Anterior cingulate cortex (tissue), 58 donors: ENCODE measurements around the gene SYT13.

Experiments used
- DNase-seq, 58 donors: peaks; one replicate each; lab custom pipeline; 2025; lab: John Stamatoyannopoulos, UW

SYT13 gene

DNA sequence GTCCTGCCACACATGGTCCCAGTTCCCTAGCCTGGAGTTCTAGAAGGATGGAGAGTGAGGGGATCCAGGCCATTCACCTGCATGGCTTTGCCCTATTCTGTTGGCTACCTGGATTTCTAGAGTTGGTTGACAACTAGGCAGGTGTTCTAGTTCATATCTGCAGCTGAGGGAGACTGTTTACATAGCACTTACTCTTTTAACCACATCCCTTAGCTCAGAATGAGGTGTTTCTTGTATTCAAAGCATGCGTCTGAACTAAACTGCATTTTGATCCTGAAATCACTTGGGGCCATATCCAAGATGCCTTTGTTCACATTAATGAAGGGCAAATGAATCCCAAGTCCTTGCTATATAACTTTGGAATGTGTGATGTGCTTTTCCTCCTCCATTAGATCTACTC is 60.9 kb downstream of the SYT13 start:
- no peak for DNase-seq

DNA sequence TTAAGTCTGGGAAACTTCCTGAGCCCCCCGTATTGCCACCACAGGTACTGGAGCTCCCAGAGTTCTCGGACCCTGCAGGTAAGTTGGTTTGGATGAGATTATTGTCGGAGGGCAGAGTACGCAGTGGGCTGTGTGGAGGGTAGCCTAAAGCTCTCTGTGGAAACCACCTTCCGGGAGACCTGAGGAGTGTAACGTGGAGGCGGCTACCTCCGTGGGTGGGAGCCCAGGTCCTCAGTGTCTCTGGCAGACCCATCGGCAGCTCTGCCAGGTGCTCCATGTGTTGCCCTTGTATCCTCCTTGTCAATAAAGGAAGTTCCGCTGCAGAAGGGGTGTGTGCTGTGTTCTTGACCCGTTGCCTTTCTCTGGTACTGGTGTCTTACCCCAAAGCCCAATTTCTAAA is 61.4 kb downstream of the SYT13 start:
- no peak for DNase-seq

DNA sequence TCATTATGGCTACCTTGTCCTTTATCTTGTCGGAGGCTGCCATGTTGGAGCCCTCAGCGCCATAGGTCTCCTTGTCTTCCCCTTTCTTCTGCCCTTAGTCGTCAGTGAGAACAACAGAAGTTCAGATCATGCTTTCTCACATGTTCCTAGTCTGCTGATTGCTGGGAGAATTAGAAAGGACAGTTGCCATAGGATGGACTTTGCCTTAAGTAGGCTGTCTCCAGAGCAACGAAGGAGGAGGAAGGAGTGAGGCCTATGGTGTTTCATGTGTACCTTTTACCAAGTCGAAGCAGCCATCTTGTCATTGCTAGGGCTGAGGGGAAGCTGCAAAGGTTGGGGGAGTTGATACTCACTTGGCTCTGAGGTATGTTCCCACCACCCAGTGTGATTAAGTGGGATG is 62.6 kb downstream of the SYT13 start:
- no peak for DNase-seq

DNA sequence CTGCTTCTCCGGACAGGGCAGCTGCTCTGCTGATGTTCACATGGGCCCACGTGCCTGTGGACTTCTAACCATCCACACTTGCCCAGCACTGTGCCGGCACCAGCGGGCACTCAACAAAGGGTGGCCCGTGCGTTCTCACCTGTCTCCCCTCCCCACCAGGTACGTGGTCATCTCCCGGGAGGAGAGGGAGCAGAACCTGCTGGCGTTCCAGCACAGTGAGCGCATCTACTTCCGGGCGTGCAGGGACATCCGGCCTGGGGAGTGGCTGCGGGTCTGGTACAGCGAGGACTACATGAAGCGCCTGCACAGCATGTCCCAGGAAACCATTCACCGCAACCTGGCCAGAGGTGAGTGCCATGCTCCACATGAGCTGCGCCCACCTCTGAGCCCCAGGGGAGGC is 66.7 kb downstream of the SYT13 start:
- no peak for DNase-seq

DNA sequence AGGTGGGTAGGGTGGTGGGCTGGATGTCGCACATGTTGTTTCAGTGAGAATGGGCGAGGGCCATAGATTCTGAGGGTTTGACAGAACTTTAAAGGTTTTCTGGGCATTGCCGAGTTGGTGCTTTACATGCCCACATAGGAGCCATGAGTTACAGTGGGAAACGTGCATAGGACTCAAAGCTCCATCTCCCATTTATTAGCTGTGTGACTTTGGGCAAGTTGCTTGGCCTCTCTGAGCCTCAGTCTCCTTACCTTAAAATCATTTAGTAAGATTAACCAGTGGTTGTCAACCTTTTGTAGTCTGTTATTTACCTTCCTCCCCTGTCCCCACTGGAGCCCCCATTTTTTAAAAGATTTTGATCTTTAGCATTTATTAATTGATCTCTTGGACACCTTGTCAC is 67.4 kb downstream of the SYT13 start:
- no peak for DNase-seq

DNA sequence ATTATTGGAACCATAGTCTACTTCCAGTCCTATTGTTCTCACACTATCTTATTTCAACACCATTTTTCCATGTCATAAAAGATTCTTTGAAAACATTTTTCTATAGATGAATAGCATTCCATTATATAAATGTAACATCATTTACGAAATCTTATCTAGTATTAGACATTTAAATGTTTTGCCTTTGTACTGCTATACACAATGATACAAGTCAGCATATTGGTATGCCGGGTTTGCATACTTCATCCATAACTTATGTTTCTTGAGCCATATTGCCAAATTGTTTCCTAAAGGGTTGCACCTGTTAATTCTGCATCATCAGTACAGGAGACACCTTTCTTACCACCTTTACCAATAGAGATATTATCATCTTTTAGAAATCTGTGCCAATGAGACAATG is 68.2 kb downstream of the SYT13 start:
- DNase-seq = no peak

DNA sequence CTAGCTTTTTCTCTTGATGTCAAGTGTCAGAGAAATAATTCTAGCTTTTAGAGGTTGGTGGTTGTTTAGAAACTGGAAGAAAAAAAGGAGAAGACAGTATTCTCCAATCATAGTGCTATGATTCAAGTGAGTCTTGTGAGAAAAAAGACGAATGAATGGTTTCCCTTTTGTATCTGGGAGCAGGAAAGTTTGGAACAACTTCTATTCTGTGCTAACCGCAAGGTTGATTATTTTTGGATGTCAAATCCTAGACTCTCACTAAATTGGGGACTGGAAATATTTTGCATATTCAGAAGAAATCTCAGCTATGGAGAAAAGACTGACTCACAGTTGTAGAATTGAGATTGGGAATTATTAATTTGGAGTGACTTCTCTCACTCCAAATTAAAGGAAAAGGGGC is 69.2 kb downstream of the SYT13 start:
- DNase-seq = no peak

DNA sequence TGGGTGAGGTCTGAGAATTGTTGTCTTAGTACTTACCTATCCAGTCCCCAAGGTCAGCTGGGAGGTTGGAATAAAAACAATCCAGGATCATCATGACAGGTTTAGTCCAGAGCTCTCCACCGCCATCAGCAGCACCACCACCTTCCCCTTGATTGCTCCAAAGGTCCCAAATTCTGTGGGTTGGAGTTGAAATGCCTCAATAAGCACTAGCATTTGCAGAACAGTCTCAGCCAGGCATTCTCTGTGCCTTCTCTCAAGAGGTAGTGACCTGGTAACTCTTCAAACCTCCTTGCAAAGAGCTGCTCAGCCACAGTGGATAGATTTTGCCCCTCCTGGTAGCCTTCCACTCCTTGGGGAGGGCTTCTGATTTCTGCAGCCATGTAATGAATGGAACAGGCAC is 70.1 kb downstream of the SYT13 start:
- no peak for DNase-seq

DNA sequence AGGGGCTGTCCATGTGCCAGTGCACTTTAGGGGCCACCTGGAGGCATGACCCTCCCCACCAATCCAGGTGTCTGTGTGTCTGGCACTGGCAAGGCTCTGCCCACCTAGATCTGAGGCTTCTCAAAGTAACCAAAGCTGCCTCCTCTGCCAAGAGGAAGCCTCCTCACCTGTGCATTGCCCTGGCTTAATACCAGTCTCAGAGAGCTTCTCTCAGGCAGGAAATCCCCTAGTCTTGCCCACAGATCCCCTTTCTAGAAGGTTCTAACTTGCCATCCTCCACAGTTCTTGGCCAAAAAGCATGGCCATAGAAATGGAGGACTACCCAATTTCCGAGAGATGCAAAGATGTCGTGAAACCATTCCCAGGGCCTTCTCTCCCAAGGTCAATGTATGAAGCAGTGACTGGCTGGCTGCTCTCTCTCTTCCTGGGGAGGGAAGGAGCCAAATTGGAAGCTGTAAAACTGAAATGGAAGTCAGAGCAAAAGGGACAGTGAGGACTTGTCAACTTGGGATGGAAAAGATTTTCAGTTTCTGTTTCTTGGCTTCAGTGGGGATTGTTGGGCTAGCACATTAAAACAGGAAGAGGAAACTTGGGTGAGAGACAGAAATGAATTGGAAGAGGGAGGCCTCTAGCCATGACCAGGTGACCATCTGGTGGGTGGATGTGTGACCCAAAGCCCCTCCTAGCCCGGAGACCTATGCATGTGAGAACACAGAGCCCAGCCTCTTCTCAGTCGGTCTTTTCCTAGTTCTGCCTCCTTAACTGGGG is 70.9 kb downstream of the SYT13 start:
- no peak for DNase-seq

DNA sequence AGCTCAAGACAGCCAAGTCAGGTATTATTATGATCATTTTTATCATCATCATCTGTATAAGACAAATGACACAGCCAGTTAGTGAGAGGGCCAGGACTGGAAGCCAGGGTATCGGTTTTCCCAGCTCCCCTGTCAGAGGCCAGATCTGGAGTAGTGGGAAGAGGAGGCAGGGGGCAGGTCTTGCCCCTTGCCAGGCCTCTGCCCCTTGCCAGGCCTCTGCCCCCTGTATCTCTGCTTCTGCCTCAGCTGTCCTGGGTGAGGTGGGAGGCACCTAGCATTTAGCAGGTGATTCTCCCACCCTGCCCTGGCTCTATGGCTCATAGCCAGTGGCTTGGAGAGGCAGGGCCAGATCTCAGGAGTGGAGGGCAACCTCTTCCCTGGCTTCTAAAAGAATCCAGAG is 72.4 kb downstream of the SYT13 start:
- DNase-seq = no peak

DNA sequence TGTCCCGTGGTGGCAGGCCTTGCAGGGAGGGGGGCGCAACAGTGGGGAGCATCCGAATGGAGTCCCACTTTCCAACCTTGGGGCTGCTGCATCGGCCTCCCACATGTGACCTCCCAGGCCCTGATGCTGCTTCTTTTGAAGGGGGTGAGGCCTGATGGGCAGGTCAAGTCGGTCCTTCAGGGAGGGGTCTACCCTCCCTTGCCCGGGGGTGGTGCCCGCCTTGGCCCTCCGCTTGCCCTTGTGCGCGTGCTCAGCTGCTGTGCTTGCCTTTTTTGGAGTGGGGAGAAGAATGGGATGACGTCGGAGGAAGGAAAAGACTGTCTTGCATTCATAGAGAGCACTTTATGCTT is 72.8 kb downstream of the SYT13 start:
- DNase-seq = no peak

DNA sequence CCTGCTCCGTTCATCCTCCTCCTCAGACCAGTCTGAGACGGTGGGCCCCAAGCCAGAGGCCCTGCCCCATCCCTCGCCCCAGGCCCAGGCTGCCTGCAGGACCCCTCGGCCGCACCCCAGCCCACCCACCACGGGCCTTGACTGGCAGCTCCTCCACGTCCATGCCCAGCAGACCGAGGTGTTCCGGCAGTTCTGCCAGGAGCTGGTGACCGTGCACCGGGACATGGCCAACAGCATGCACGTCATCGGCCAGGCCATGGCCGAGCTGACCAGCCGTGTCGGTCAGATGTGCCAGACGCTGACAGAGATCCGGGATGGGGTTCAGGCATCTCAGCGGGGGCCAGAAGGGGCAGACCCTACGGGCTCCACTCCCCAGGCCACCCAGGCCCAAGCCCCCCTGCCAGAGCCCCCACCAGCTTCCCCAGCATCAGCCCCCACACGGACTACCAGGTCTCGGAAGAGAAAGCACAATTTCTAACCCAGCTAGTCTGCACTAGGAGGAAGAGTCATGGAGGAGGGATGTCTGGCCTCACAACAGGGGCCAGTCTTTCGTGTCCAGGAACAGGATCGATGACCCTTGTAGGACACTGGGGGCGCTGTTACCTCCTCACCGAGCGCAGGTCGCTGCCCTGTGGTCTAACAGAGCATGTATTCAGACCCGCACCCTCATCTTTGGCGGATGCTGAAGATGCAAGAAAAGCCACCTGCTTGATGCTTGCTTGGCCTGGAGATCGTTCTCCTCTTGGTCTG is 73.4 kb downstream of the SYT13 start:
- DNase-seq = no peak

DNA sequence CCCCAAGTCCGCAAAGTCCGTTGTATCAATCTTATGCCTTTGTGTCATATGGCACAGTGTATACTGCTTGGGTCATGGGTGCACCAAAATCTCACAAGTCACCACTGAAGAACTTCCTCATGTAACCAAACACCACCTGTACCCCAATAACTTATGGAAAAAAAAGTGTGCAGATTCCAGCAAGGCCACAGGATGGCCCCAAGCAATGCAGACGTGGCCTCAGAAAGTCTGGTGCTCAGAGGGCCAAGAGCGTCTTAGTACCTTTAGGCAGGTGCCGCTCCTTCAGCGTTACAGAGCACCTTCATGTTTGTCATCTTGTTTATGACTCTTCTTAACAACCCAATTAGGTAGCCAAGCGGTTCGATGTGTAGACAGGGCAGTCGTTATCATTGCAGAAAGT is 74.4 kb downstream of the SYT13 start:
- DNase-seq = no peak

DNA sequence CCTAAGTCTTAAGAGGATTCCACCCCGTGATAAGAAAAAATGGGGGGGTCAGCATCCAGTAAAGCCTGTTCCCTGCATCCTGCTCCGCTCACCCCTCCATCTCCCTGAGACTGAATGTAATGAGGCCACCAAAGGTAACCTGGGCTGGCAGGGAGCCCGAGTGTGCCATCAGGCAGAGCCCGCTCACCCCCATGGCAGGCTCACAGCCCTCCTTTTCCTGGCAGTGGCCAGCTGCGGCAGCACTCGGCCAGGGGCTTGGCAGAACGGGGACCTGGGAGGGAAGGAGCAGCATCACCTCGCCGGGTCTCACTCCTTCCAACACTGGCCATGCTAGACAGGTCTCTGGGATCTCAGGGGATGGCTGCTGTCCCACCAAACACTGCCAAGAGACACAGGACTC is 75.3 kb downstream of the SYT13 start:
- no peak for DNase-seq

DNA sequence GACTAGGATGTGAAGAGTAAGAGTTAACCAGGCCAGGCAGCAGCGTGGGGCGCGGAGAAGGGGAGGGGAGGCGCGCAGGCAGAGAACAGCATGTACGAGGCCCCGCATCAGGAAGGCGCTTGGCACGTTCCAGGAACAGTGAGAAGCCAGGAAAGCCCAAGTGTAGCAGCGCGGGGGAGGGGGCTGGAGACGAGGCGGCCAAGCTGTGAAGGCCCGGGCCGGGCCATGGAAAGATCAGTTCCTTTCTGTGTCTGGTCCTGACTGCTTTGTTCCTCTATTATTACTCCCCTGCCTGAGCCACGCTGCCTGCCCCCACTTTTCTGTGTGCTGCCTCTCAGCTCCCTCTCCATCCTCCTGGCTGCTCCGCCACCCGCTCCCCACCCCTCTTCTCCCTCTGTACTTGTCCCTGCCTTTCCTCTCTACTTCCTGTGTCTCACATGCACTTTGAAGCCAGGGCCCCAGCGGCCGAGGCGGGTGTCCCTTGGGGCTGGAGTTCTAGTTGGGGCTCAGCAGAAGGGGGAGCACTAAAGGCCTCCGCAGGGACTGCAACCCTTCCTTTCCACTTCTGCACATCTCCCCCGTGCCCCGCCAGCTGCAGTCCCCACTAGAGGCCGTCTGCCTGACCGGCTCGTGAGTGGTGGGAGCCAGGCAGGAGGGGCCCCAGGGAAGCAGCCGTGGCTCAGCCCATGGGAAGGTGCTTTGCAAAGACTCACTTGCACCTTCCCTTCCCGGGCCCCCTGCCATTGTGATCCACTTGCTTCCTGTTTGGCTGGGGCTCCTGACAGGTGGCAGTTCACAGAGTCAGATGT is 76.0 kb downstream of the SYT13 start:
- peak in 56 of 58 donors; percentile 16 to 88 (median 56) for DNase-seq

DNA sequence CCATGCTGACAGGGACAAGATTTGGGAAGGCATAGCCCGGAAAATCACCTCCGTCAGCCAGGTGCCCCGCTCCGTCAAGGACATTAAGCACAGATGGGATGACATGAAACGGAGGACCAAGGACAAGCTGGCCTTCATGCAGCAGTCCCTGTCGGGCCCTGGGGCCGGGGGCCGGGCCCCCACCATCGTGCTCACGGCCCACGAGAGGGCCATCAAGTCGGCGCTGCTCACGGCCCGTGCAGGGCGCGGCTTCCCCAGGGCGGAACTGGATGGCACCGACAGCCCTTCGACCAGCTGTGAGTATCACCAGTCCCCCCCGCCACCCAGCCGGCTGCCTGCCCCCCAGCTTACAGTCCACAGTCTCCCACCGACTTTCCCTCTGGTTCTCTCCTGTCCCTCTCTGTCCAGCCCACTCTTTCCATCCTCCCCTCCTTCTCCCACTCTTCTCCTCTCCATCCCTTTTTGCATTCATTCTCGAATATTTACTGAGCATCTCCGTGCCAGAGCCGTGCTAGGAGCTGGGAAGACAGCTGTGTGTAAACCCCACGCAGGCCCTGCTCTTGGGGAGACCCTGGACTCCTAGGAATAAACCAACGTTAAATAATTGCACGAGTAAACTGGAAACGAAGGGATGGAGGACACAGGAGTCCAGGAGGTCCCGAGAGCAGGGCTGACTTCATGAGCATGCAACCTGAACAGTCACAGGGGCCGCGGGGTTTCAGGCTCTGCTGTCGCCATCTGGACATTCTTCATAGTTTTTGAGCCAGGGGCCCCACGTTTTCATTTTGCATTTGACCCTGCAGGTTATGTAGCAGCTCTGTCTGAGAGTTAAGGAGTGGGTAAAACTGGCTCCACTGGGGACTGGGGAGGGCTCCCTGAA is 76.9 kb downstream of the SYT13 start:
- DNase-seq = no peak

DNA sequence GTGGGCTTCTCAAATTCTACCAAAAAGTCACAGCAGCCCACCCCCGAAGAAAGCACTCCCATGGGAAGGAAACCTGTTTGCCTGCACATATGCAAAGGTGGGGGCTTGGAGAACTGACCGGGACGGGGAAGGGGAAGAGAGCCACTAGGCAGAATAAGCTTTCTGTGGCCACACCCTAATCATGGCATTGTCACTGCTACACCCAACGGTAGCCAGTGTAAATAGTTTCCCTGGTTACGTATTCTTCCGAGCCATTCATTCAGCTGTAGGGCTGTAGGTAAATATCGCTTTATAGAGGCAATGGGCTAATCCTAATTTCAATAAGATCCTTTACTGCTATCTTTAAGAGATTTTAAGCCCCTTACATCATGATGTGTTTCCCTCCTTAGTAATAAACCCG is 78.0 kb downstream of the SYT13 start:
- no peak for DNase-seq

DNA sequence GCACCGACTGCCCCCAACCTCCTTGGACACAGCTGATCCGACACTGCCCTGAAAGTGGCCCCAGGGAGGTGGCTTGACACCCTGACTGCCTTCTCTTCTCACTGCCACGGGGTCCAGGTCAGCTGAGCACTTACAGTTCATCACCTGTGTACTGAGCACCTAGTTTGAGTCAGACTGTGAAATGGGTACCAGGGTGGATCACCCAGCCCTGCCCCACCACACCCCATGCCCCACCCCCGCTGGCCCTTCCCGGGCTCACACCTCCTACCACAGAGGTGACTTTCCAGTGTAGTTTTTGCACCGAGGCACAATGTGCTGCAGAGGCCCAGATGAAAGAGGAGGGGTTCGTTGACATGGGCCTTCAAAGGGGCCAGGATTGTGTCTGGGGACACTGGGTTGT is 80.2 kb downstream of the SYT13 start:
- DNase-seq = no peak

DNA sequence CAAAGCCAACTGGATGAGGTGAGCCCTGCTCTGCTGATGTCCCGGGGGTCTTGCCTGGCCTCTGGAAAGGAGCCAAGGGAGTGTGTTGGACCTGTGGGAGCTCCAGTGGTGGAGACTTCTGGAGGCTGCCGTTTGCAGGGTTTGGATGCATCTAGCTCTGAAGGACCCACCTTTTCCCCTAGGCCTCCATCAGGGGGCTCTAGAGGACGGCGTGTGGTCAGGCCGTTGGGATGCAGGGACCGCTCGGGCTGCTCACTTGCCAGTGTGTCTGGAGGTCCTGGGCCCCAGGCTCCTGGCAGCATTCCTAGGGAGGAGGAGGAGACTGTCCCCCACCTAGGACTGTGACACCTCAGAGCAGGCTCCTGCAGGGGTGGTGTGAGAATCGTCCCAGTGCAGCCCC is 81.4 kb downstream of the SYT13 start:
- DNase-seq = no peak

DNA sequence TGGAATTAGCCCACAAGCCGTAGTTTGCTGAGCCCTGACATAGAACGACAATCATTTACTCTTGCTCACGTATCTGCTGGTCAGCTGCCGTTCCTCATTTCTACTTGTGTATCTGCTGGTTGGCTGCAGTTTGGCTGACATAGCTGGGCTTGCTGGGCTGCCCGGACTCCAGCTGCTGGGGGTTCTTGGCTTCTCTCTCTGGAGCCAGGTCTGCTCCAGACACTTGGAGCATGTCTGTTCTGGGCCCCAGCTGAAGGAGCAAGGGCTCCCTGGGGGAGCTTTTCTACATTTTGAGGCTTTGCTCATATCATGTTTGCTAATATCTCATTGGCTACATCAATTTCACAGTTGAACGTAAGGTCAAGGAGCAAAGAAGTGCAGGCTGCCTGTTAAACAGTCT is 92.4 kb downstream of the SYT13 start:
- DNase-seq = no peak
